RCC 7860 (cell line): Measurements from ENCODE around the gene NIPAL4.
"Not testable (repeated sequence)": the region's sequence is repeated elsewhere in the genome, so short reads cannot be mapped to it uniquely, and the experiment has no call there.

Experiments used
- DNase-seq: peaks from one replicate; pipeline ENCODE4 v3.0.0-alpha.2; 2015; ENCODE audit warnings: low spot score
- FAIRE-seq: peaks from 2 replicates; lab custom pipeline; 2012; peaks lifted over from hg19 to GRCh38; lab: Jason Lieb, UNC

NIPAL4 gene

GRCh38 chr5:157481666-157482065 is 21.7 kb downstream of the NIPAL4 start:
- no peak for DNase-seq
- FAIRE-seq: no peak

DNA sequence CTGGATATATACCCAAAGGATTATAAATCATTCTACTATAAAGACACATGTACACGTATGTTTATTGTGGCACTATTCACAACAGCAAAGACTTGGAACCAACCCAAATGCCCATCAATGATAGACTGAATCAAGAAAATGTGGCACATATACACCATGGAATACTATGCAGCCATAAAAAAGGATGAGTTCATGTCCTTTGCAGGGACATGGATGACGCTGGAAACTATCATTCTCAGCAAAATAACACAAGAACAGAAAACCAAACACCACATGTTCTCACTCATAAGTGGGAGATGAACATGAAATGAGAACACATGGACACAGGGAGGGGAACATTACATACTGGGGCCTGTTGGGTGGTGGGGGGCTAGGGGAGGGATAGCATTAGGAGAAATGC is 22.7 kb downstream of the NIPAL4 start:
- DNase-seq, FAIRE-seq: not testable (repeated sequence)

GRCh38 chr5:157484768-157485167 is 24.8 kb downstream of the NIPAL4 start:
- DNase-seq (no peak), FAIRE-seq (no peak)

GRCh38 chr5:157485340-157485739 is 25.3 kb downstream of the NIPAL4 start:
- DNase-seq: no peak
- FAIRE-seq: no peak

DNA sequence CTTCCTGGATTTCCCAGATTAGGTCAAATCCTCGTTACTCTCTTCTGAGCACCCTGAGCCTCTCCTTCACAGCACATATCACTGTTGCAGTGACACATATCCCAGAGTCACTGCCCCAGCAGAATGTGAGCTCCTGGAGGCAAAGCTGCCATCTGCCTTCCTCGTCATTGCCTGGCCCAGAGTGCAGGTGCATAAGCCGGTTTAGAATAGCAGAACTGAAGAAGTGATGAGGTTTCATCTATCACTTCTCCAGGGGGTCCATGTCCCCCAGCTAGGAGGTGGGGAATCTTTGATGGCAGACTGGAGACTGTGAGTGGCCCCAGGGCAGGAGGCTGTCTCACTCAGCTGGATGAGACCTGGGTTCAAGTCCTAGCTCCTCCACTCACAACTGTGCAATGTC is 25.8 kb downstream of the NIPAL4 start:
- DNase-seq: no peak
- FAIRE-seq: no peak

- DNase-seq: no peak
- FAIRE-seq: no peak
Measured at GRCh38 chr5:157486221-157486681, 26.2 kb downstream of the NIPAL4 start.

- FAIRE-seq (no peak), DNase-seq (no peak)
Measured at GRCh38 chr5:157486861-157487260, 26.8 kb downstream of the NIPAL4 start.

GRCh38 chr5:157487358-157487757 is 27.3 kb downstream of the NIPAL4 start:
- FAIRE-seq (no peak), DNase-seq (no peak)

- FAIRE-seq: no peak
- no peak for DNase-seq
Measured at GRCh38 chr5:157491471-157491995, 31.5 kb downstream of the NIPAL4 start.

- FAIRE-seq (no peak), DNase-seq (no peak)
Measured at GRCh38 chr5:157492886-157493285, 32.9 kb downstream of the NIPAL4 start.

- no peak for DNase-seq
- FAIRE-seq: no peak
Measured at GRCh38 chr5:157494178-157494832, 34.3 kb downstream of the NIPAL4 start.

DNA sequence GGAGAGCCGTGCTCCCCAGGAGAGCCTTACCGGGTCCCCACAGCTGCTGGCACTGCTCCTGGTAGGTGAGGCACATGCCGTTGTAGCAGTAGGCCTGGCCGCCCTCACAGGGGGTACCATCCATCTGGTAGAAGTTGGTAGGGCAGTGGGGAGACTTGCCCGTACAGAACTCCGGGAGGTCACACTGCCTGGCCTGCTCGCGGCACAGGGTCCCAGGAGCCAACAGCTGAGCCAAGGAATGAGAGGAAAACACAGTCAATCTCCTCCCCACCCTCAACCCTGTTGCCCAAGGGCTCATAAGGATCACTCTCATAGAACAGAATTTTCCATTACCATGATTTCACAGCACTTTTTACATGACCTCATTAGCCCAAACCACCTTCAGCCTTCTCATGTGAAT is 36.9 kb downstream of the NIPAL4 start:
- no peak for DNase-seq
- FAIRE-seq: no peak

GRCh38 chr5:157497875-157498611 is 38.0 kb downstream of the NIPAL4 start:
- FAIRE-seq: no peak
- no peak for DNase-seq

- FAIRE-seq (no peak), DNase-seq (no peak)
Measured at GRCh38 chr5:157502143-157502647, 42.2 kb downstream of the NIPAL4 start.

DNA sequence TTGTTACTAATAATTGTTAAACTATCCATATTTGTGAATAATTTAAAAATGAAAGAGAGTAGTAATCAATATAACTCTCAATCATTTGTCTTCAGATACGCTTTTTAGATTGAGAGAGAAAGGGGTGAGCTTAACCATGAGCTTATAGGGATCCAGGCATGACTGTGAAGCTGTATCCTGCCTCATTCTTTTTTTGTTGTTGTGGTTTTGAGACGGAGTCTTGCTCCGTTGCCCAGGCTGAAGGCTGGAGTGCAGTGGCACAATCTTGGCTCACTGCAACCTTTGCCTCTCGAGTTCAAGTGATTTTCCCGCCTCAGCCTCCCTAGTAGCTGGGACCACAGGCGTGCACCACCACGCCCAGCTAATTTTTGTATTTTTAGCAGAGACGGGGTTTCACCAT is 44.0 kb downstream of the NIPAL4 start:
- no peak for FAIRE-seq
- no peak for DNase-seq

DNA sequence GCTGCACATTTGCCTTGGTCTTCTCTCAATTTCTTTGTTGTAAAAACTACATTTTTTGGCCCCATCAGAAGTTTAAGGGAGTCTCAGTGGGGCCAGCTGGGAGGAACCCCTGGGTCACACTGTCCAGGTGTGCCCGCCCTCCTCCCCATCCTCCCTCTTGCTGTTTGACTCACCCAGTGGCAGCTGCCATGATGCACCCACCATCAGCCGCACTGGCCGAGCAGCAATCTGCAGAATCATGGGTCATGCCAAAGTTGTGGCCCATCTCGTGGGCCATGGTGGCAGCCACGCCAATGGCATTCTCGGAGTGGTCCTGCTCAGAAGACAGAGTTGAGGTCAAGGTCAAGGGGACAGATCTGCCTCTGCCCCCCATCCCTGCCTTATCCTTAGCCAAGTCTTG is 45.5 kb downstream of the NIPAL4 start:
- FAIRE-seq (no peak), DNase-seq (no peak)

- FAIRE-seq (no peak), DNase-seq (no peak)
Measured at GRCh38 chr5:157506066-157506590, 46.1 kb downstream of the NIPAL4 start.

DNA sequence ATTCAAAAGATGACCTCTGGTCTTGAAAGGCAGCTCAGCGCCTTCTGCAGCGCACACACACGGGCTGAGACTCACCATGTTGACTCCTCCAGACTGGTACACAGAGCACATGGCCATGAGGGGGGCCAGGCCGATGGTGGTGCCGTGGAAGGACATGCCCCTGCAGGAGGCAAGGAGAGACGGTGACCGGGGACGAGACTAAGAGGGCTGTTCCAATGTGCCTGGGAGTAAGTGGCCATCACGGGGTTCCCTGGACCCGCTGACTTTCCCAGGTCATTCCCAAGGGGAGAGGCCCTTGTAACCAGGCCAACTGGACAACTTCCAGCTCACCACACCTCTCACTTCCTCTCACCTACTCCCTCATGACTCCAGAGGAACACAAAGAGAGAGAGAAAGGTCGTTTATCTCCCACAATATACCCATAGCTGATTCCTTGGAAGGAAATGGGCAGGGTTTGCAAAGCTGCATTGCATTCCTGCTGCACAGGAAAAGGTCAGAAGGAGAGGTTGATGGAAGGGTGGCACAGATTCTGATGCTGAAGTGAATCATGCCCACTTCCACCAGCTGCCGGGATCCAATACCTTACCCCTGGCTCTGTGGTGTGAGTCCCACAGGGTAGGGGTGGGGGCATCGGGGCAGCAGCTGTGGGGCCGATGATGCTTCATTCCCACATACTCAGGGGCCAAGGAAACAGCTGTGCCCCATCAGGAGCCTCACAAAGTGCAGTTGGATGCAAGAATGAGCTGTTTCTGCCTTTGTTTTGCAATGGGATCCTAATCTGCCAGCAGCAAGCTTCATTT is 47.2 kb downstream of the NIPAL4 start:
- DNase-seq: peak; percentile 5
- no peak for FAIRE-seq

- DNase-seq (no peak), FAIRE-seq (no peak)
Measured at GRCh38 chr5:157509093-157509492, 49.1 kb downstream of the NIPAL4 start.

DNA sequence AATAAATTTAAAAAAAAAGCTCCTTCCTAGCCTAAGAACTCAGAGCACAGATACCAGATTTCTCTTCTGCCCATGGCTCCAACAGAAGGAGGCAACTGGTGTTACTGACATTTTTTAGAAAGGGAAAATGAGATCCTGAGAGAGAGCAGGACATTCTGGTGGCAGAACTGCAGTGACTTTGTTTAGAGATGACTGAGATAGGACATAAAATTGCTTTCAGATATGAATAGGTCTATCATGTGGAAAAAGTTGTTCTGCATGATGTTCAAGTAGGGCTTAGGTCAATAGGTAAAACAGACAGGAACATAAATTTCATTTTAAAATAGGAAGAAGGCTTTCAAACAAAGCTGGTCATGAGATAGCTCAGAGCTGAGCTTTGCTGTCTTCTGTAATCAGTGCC is 49.6 kb downstream of the NIPAL4 start:
- DNase-seq: no peak
- FAIRE-seq: no peak

DNA sequence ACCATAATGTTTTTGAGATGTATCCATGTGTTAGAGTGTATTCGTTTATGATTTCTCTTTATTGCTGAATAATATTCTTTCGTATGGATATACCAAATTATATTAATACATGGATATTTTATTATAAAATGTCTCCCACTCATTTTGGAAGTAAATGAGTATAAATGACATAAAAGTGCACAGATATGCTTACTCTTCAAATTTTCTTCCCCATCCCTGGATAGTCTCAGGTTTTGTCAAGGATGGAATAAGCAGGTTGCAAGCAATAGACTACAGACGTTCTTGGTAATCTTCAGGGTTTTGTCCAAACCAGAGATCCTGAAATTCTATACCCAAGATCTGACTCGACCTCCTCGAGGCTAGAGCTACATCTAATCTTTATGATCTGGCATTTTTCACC is 50.7 kb downstream of the NIPAL4 start:
- DNase-seq (no peak), FAIRE-seq (no peak)
